ENCODE results near the gene MRPS30. TPM values are rescaled to one million over a fixed set of nuclear protein-coding genes. Genes with fewer than 3 reads are reported as not detected.

Gene MRPS30
- total and polyA plus RNA-seq, 2 donors (not counting 1 experiment from before 2014, with no cell fraction given): 25.1 to 74.0 TPM

- Histone ChIP-seq H3K4me1 (ENCODE audit: control insufficient read depth, extremely low read depth, insufficient read depth, low read length) (no peaks in the 10 kb centered on the region), H3K4me3 (replicated peaks in 1 of 4; ENCODE audit: control extremely low read depth in 1 of 4, insufficient read depth in 1 of 4, low read depth in 3 of 4, low read length in 4 of 4) (no peak overlapping the region), H3K9ac (ENCODE audit: insufficient read depth, low read length) (no peak overlapping the region), H4K20me1 (ENCODE audit: control insufficient read depth, extremely low read depth, insufficient read depth, low read length) (no peaks in the 10 kb centered on the region), H3K27ac (ENCODE audit: insufficient read depth, low read length) (no peak overlapping the region), H3K27me3 (ENCODE audit: control insufficient read depth, insufficient read depth, low read length) (no peaks in the 10 kb centered on the region), H3K9me3 (ENCODE audit: control insufficient read depth, insufficient read depth, low read depth, low read length) (no peaks in the 10 kb centered on the region), H3K79me2 (ENCODE audit: control insufficient read depth, insufficient read depth, low read length) (peaks cover 29% of the 10 kb centered on the region), H2AFZ (ENCODE audit: low read length) (no peak overlapping the region), H3K4me2 (ENCODE audit: extremely low read depth, insufficient read depth, low read length) (no peak overlapping the region), H3K36me3 (ENCODE audit: control insufficient read depth, insufficient read depth, low read length) (no peaks in the 10 kb centered on the region)
- TF ChIP-seq EZH2 (IDR thresholded peaks at IDR 0.05; ENCODE audit: low read length, missing control alignments): no peak
- TF ChIP-seq CTCF (conservative IDR thresholded peaks at IDR 0.05 in 1 of 2, IDR thresholded peaks at IDR 0.05 in 1 of 2; ENCODE audit: low read depth in 1 of 2, low read length in 2 of 2): no peak
- no peak for DNase-seq (ENCODE audit: low read depth in 2 of 2)
These were observed 1.5 kb upstream of the MRPS30 start for GRCh38 chr5:44807269-44807668.

- no peaks in the 10 kb centered on the region for H4K20me1 ChIP-seq (ENCODE audit: control insufficient read depth, extremely low read depth, insufficient read depth, low read length)
- no peak for TF ChIP-seq EZH2 (IDR thresholded peaks at IDR 0.05; ENCODE audit: low read length, missing control alignments)
- no peak for TF ChIP-seq CTCF (conservative IDR thresholded peaks at IDR 0.05 in 1 of 2, IDR thresholded peaks at IDR 0.05 in 1 of 2; ENCODE audit: low read depth in 1 of 2, low read length in 2 of 2)
- DNase-seq (ENCODE audit: low read depth in 2 of 2): peak; percentile 61 to 73
- H3K4me3 ChIP-seq (replicated peaks in 1 of 4; ENCODE audit: control extremely low read depth in 1 of 4, insufficient read depth in 1 of 4, low read depth in 3 of 4, low read length in 4 of 4): peak overlapping the region; percentile 82 to 96 (median 92)
- H3K9ac ChIP-seq (ENCODE audit: insufficient read depth, low read length): peak overlapping the region; percentile 89
- H3K27ac ChIP-seq (ENCODE audit: insufficient read depth, low read length): peak overlapping the region; percentile 88
- H3K4me2 ChIP-seq (ENCODE audit: extremely low read depth, insufficient read depth, low read length): peak overlapping the region; percentile 80
- H2AFZ ChIP-seq (ENCODE audit: low read length): peak overlapping the region; percentile 99
- H3K27me3 ChIP-seq (ENCODE audit: control insufficient read depth, insufficient read depth, low read length): no peaks in the 10 kb centered on the region
- peaks cover 29% of the 10 kb centered on the region for H3K79me2 ChIP-seq (ENCODE audit: control insufficient read depth, insufficient read depth, low read length)
- H3K9me3 ChIP-seq (ENCODE audit: control insufficient read depth, insufficient read depth, low read depth, low read length): no peaks in the 10 kb centered on the region
- H3K4me1 ChIP-seq (ENCODE audit: control insufficient read depth, extremely low read depth, insufficient read depth, low read length): no peaks in the 10 kb centered on the region
- no peaks in the 10 kb centered on the region for H3K36me3 ChIP-seq (ENCODE audit: control insufficient read depth, insufficient read depth, low read length)
These were observed 638 bp downstream of the MRPS30 start for GRCh38 chr5:44809215-44809955.

GRCh38 chr5:44809956-44810420 lies 1.2 kb downstream of the MRPS30 start:
- Histone ChIP-seq H3K27me3 (ENCODE audit: control insufficient read depth, insufficient read depth, low read length) (no peaks in the 10 kb centered on the region), H3K79me2 (ENCODE audit: control insufficient read depth, insufficient read depth, low read length) (peaks cover 29% of the 10 kb centered on the region), H3K4me2 (ENCODE audit: extremely low read depth, insufficient read depth, low read length) (peak overlapping the region; percentile 80), H4K20me1 (ENCODE audit: control insufficient read depth, extremely low read depth, insufficient read depth, low read length) (no peaks in the 10 kb centered on the region), H2AFZ (ENCODE audit: low read length) (no peak overlapping the region), H3K4me1 (ENCODE audit: control insufficient read depth, extremely low read depth, insufficient read depth, low read length) (no peaks in the 10 kb centered on the region), H3K27ac (ENCODE audit: insufficient read depth, low read length) (peak overlapping the region; percentile 88), H3K4me3 (replicated peaks in 1 of 4; ENCODE audit: control extremely low read depth in 1 of 4, insufficient read depth in 1 of 4, low read depth in 3 of 4, low read length in 4 of 4) (peak overlapping the region; percentile 82 to 96 (median 92)), H3K9me3 (ENCODE audit: control insufficient read depth, insufficient read depth, low read depth, low read length) (no peaks in the 10 kb centered on the region), H3K9ac (ENCODE audit: insufficient read depth, low read length) (peak overlapping the region; percentile 9), H3K36me3 (ENCODE audit: control insufficient read depth, insufficient read depth, low read length) (no peaks in the 10 kb centered on the region)
- TF ChIP-seq CTCF (conservative IDR thresholded peaks at IDR 0.05 in 1 of 2, IDR thresholded peaks at IDR 0.05 in 1 of 2; ENCODE audit: low read depth in 1 of 2, low read length in 2 of 2) (no peak), EZH2 (IDR thresholded peaks at IDR 0.05; ENCODE audit: low read length, missing control alignments) (no peak)
- no peak for DNase-seq (ENCODE audit: low read depth in 2 of 2)

Data from fibroblast of lung (primary cell).